ENCODE measurements around the gene AURKAIP1. TPM values are rescaled to one million over a fixed set of nuclear protein-coding genes. Genes with fewer than 3 reads are reported as not detected.
A peak's percentile ranks its signal among the peaks of the same experiment; 100 is the strongest.

Gene AURKAIP1
- total and polyA plus RNA-seq, 2 of the 13 experiments (the other 11 are each of a cell fraction or from before 2014, with no cell fraction given) = 69.5 to 175 TPM

- TF ChIP-seq MLX (CRISPR knock-in tag; IDR thresholded peaks at IDR 0.05) (no peak), PAF1 (CRISPR knock-in tag; IDR thresholded peaks at IDR 0.05) (no peak), TBX2 (CRISPR knock-in tag; IDR thresholded peaks at IDR 0.05; ENCODE audit: borderline replicate concordance) (no peak), ATAD3A (CRISPR knock-in tag; IDR thresholded peaks at IDR 0.05) (no peak), ARHGAP35 (CRISPR knock-in tag; IDR thresholded peaks at IDR 0.05; ENCODE audit: borderline replicate concordance) (no peak), MATR3 (CRISPR knock-in tag; IDR thresholded peaks at IDR 0.05) (no peak), GATAD2A (CRISPR knock-in tag; IDR thresholded peaks at IDR 0.05) (no peak), GLMP (CRISPR knock-in tag; IDR thresholded peaks at IDR 0.05; ENCODE audit: borderline replicate concordance) (no peak), ZNF746 (CRISPR knock-in tag; IDR thresholded peaks at IDR 0.05) (no peak), ARNT2 (CRISPR knock-in tag; IDR thresholded peaks at IDR 0.05; ENCODE audit: low read depth) (no peak), ZNF34 (CRISPR knock-in tag; IDR thresholded peaks at IDR 0.05; ENCODE audit: borderline replicate concordance) (no peak), BORCS8-MEF2B (CRISPR knock-in tag; IDR thresholded peaks at IDR 0.05) (no peak), ZNF550 (CRISPR knock-in tag; IDR thresholded peaks at IDR 0.05; ENCODE audit: borderline replicate concordance) (no peak), MAZ (IDR thresholded peaks at IDR 0.05; ENCODE audit: borderline replicate concordance, low read depth, low read length) (no peak), MAZ (CRISPR knock-in tag; IDR thresholded peaks at IDR 0.05; ENCODE audit: low read depth) (no peak), MXD3 (CRISPR knock-in tag; IDR thresholded peaks at IDR 0.05) (0 out of 2 replicates have a peak, but pooled peaks have one; percentile 10), PBX2 (CRISPR knock-in tag; IDR thresholded peaks at IDR 0.05) (no peak), ZNF891 (CRISPR knock-in tag; IDR thresholded peaks at IDR 0.05) (peak; percentile 54; the same call in 1 of the 2 replicates), ZNF576 (CRISPR knock-in tag; IDR thresholded peaks at IDR 0.05) (no peak), SMAD1 (CRISPR knock-in tag; IDR thresholded peaks at IDR 0.05; ENCODE audit: borderline replicate concordance, low read depth) (no peak), JARID2 (CRISPR knock-in tag; IDR thresholded peaks at IDR 0.05; ENCODE audit: insufficient replicate concordance) (no peak), ZNF629 (CRISPR knock-in tag; conservative IDR thresholded peaks at IDR 0.05) (no peak), POLR2A (IDR thresholded peaks at IDR 0.05; ENCODE audit: insufficient read depth in 1 of 2, low read depth in 2 of 2, low read length in 2 of 2) (no peak), RBM39 (IDR thresholded peaks at IDR 0.05; ENCODE audit: low read depth, low read length, poor library complexity, severe bottlenecking) (peak; percentile 26), ZNF800 (CRISPR knock-in tag; IDR thresholded peaks at IDR 0.05) (no peak), ZNF558 (CRISPR knock-in tag; IDR thresholded peaks at IDR 0.05; ENCODE audit: borderline replicate concordance) (peak; percentile 35; the same call in 1 of the 2 replicates)
Observed at GRCh38 chr1:1357871-1358432, 17.1 kb downstream of the AURKAIP1 start (continued).
